Measurements from ENCODE around the gene P4HA1.

GRCh38 chr10:73119952-73120351 lies 23.3 kb upstream of the P4HA1 start:
- TF ChIP-seq POLR2AphosphoS5 (IDR thresholded peaks at IDR 0.05; ENCODE audit: low read depth, low read length) (no peak), POLR2A (IDR thresholded peaks at IDR 0.05; ENCODE audit: low read depth, low read length) (no peak), POU2F2 (IDR thresholded peaks at IDR 0.05; ENCODE audit: low read depth, low read length) (no peak), TAF1 (IDR thresholded peaks at IDR 0.05; ENCODE audit: low read depth, low read length) (no peak), PAX5 (IDR thresholded peaks at IDR 0.05; ENCODE audit: insufficient read depth, low read length, severe bottlenecking) (no peak)
